ENCODE measurements around the gene LRIT2.

The LRIT2 gene

DNA sequence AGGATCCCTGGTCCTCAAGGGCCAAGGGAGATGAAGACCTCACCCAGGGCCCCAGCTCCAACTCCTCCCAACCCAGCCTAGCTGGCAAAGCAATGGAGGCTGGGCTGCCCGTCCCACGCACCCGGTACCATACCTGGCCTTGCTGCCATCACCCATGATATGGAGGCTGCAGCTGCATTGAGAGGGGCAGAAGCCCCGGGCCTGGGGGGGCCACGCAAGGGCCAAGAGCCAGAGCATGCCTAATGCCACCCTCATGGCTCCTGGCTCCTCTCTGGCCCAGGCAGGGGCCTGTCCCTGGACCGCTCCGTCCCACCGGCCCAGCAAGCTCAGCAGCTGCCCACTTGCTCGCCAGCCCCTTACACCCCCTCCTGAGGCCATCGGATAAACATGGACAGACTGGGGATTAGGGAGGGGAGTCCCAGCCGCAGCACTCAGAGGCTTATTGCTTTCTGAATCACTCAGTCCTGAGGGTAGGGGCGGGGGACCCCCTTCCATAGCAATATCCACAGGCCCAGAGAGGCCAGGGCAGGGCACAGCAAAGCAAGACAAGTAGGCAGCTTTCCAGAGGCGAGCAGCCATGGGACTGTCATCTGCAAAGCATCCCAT, 15.9 kb upstream of the LRIT2 start, which contains the start of gene LRIT1:
TSS of gene LRIT1 (minus strand) at position 362 of the 606 bp plus-strand sequence. CDS start at position 255, 107 bp downstream.
- no peak for DNase-seq

GRCh38 chr10:84238909-84239308, 13.6 kb upstream of the LRIT2 start:
- no peak for DNase-seq

DNA sequence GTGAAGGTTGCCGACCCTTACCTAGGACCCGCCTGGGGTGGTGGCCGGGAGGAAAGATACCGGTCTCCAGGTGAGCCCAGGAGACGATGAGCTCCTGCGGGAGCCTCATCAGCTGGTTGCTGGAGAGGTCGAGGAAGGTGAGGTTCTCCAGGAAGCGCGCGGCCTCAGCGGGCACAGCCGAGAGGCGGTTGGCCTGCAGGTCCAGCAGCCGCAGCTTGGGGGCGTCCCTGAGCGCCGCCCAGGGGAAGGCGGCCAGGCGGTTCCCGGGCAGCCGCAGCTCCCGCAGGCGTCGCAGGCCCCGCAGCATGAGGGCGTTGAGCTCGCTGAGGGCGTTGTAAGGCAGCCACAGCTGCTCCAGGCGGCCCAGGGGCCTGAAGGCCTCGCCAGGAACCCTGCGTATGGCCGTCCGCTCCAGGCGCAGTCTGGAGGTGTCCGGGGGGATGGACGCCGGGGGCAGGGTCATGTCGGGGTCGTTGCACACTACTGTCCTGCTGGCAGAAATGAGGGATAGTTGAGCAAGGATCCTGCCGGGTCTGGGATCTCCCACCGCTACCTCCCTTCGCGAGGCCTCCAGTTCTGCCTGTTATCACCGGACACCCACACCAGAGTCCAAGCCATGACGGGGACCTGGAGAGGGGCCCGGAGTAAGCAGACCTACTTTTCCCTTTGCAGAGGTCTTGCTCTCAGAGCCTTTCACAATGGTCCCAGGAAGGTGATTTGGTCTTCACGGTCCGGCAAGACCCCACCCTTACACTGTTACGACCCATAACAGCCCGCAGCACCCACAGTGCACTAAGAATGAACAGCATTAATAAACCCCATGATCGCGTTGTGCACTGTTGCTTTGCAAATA, 12.1 kb upstream of the LRIT2 start:
- DNase-seq, result no peak

DNA sequence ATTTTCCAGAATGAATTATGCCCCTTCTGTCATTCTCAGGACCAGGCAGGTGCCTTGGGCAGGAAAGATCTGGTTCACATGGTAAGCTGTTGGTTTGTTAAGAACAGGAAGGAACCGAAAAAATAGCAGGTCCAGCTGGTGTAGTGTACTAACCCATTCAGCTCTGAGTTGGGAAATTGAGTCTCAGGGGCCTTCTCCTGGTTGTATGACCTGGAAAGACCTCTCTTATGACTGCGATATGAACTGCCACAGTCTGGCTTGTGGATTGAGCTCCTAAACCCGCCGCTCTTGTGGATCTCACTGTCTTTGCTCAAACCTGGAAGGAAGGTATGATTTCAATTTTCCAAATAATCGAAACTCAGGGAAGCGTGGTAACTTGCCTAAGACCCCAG, 11.5 kb upstream of the LRIT2 start:
- no peak for DNase-seq

- no peak for DNase-seq
Measured at GRCh38 chr10:84235096-84235495, 9.8 kb upstream of the LRIT2 start.

- no peak for DNase-seq
Measured at GRCh38 chr10:84234479-84234878, 9.1 kb upstream of the LRIT2 start.

GRCh38 chr10:84233940-84234339, 8.6 kb upstream of the LRIT2 start:
- no peak for DNase-seq

DNA sequence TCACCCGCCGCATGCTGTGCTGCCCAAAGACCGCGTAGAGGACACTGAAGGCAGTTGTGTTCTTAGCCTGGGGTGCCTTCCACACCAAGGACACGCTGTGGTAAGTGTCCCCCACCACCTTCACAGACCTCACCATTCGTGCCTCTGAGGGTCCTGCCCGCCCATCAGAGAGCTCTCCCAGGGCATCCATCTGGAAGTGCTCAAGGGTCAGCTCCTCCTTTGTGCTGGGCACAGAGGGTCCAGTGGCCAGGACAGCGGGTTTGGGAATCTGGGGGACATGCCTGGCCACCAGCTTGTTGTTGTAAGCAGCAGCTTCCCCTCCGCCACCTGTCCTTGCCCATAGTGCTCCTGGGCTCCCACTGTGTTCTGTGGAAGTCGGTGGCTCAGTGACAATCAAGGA, 7.0 kb upstream of the LRIT2 start:
- no peak for DNase-seq

DNA sequence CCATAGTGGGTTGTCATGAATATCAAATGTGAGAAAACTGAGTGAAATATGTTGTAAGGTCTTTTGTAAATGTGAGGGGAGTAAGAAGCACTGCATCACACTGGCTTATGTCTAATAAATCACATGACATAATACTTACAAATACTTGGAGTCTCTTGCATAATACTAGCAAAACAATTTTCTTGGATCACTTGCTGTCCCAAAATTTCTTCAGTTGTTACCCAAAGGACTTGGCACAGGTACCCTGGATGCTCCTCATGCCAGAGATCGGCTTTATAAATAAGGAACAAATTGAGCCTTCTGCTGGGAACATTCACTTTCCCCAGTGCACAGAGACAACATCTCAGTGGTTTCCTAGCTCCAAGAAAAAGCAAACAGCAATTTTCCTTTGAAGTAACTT, 5.0 kb upstream of the LRIT2 start:
- DNase-seq, result no peak

GRCh38 chr10:84227810-84228209, 2.5 kb upstream of the LRIT2 start:
- no peak for DNase-seq

GRCh38 chr10:84226616-84227015, 1.3 kb upstream of the LRIT2 start:
- no peak for DNase-seq

DNA sequence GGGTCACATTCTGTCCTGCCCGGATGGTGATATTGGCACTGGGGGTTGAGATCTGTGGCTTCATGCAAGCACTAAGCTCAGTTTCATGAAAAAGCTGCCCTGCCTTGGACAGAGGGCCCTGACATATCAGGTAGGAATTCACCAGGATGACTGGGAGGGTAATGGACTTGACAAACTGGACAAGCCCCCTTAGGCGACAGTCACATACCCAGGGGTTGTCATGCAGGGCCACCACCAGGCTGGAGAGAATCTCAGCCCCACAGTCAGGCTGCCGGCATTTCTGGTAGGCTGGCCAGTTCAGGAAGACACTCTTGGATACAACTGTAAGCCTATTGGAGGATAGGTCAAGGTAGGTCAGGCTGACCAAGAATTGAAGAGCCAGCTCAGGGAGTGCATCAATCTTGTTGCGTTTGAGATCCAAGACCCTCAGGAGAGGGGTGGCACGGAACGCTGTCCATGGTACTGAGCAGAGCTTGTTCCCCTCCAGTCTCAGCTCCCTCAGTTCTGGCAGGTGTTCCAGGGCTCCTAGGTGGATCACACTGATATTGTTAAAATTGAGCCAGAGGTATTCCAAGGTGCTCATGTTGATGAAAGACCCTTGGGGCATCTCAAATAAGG, 824 bp downstream of the LRIT2 start:
- DNase-seq, result no peak

GRCh38 chr10:84221916-84222315, 3.4 kb downstream of the LRIT2 start:
- no peak for DNase-seq

GRCh38 chr10:84217746-84218145, 7.6 kb downstream of the LRIT2 start:
- DNase-seq, result no peak

DNA sequence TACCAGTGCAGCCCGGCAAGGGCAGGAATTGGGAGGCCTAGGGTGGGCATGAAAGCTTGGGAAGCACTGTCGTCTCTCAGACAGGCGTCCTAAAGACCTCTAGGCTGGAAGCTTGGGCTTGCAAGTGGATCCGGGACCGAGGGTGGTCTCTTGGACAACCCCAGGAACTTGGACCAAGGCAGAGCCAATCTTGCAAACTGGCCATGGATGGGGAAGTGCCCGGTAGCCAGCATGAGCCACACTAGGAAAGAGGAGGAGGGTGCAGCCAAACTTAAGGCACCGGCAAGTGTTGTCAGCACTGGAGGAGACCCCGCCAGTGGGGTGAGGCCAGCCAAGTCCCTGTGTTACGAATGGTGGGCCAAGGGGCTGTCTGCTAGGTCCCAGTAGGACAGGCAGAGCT, 8.5 kb downstream of the LRIT2 start:
- no peak for DNase-seq

GRCh38 chr10:84214612-84215235, 10.6 kb downstream of the LRIT2 start:
- no peak for DNase-seq

GRCh38 chr10:84214046-84214572, 11.2 kb downstream of the LRIT2 start:
- DNase-seq, result no peak

DNA sequence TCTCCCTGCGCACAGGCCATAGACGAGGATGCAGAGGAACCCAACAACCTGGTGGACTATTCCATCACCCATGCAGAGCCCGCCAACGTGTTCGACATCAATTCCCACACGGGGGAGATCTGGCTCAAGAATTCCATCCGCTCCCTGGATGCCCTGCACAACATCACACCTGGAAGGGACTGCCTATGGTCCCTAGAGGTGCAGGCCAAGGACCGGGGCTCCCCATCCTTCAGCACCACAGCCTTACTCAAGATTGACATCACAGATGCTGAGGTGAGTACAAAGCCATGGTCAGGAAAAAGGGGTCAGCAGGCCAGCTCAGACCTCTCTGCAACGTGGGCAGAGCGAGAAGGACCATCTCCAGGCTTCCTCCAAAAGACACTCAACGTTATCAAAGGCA, 12.3 kb downstream of the LRIT2 start:
- no peak for DNase-seq

GRCh38 chr10:84212014-84212413, 13.3 kb downstream of the LRIT2 start:
- DNase-seq, result no peak

DNA sequence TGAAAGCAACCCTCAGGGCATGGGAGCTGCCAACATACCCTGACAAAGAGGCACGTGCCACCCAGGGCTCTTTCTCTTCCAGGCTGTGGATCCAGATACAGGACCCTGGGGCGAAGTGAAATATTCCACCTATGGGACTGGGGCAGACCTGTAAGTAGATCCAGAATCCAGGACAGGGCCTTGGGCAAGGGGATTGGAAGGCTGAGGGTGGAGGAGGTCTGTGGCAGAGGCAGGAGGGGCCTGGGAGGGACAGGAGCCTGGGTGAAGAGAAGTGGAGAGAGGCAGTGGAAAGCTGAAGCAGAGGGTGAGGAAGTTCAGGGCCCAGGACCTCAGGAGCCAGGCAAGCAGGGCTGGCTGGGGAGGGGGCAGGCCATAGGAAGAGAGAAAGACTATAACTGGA, 13.8 kb downstream of the LRIT2 start:
- DNase-seq, result no peak

GRCh38 chr10:84208023-84208422, 17.3 kb downstream of the LRIT2 start:
- DNase-seq, result no peak

DNA sequence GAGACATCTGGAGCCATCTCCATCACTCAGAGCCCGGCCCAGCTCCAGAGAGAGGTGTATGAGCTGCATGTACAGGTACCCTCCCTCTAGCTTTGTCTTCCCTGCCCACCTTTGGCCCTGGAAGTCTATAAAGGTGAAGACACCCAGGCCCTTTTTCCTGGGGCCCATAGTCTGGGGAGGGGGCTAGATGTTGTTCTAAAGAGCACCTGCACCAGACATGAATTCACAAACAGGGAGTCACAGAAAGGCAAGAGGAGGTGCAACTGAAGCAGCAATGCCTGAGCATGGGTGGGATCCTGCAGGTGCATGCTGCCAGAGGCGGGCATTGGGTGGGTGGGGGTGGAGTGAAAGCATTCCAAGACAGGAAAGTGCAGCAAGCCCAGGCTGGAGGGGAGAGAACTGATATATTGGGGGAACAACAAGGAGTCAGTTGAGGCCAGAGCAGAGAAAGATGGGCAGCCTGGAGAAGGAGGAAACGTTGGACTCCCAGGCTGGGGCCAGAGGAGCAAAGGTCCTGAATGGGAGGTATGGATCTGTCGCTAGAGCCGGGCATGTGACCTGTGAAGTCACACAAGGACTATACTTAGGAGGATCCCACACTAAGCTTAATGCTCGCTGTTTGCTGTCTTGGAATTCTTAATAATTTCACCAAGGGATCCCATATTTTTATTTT, 19.4 kb downstream of the LRIT2 start:
- no peak for DNase-seq

Data from NCI-H1105 treated with DMSO at 0.1 percent for 48 hours (cell line).